Central memory CD8-positive, alpha-beta T cell (primary cell): ENCODE measurements around the gene CCL4.
"Not testable (repeated sequence)": the region's sequence is repeated elsewhere in the genome, so short reads cannot be mapped to it uniquely, and the experiment has no call there.

Experiments used
- ATAC-seq: fragments of 150-1000 bp; cut with Tn5 transposase; replicated peaks from 2 replicates; pipeline ENCODE4 v1.10.0; 2022; ENCODE audit warnings: mild to moderate bottlenecking, moderate FRiP score, moderate number of reproducible peaks; ENCODE audit not compliant: poor library complexity, severe bottlenecking; ENCODE audit errors: extremely low read depth
- DNase-seq, 2 donors: peaks; one replicate each; pipeline ENCODE4 v3.0.0; 2021; ENCODE audit warnings: low spot score in 2 of 2
- H3K27ac Mint-ChIP-seq: one replicate; pipeline ENCODE4 v1.8.0; 2022; ENCODE audit warnings: low read depth, mild to moderate bottlenecking, moderate library complexity, mixed read lengths
- H3K27me3 Mint-ChIP-seq: one replicate; pipeline ENCODE4 v1.8.0; 2022; ENCODE audit warnings: mixed read lengths
- H3K36me3 Mint-ChIP-seq: one replicate; pipeline ENCODE4 v1.8.0; 2022; ENCODE audit warnings: mild to moderate bottlenecking, moderate library complexity, mixed read lengths; ENCODE audit not compliant: insufficient read depth
- H3K4me1 Mint-ChIP-seq: one replicate; pipeline ENCODE4 v1.8.0; 2022; ENCODE audit warnings: mixed read lengths
- H3K4me3 Mint-ChIP-seq: one replicate; pipeline ENCODE4 v1.8.0; 2022; ENCODE audit warnings: mild to moderate bottlenecking, moderate library complexity, mixed read lengths
- H3K9me3 Mint-ChIP-seq: one replicate; pipeline ENCODE4 v1.8.0; 2022; ENCODE audit warnings: mixed read lengths

CCL4 gene

GRCh38 chr17:36103401-36103975 is at the start of gene CCL4:
TSS of gene CCL4 (plus strand) at chr17:36103827. CDS start at chr17:36103906, 79 bp downstream.
- peak within 1 kb of the TSS; percentile 90 for H3K4me3 Mint-ChIP-seq
- H3K27ac Mint-ChIP-seq: peak within 1 kb of the TSS; percentile 97
- peaks cover 29% of the 10 kb centered on the region for H3K36me3 Mint-ChIP-seq
- H3K27me3 Mint-ChIP-seq, H3K9me3 Mint-ChIP-seq: not testable (repeated sequence)
- ATAC-seq (peak; percentile 88), DNase-seq (peak; percentile 32 to 64)
- peaks cover 79% of the 10 kb centered on the region for H3K4me1 Mint-ChIP-seq

DNA sequence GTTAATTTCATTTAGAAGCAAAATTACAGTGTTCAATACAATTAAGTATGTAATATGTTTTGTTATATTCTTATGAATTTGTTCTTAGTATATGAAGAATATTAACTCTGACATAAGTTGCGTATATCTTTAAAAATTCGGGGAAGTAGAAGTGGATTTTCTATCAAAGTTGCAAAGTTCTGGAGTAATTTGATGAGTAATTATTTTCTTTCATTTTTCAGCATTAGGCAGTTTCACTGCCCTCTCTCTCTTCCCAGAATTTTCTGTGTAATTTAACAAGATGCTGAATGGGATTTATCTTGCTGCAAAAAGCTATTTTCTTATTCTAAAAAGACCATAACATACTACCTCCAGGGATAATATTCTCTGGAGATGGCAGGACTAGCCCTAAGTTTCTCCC is 48.5 kb upstream of the CCL4 start:
- Mint-ChIP-seq H3K27ac (no peak overlapping the region), H3K27me3 (no peaks in the 10 kb centered on the region), H3K4me3 (no peak overlapping the region), H3K36me3 (no peaks in the 10 kb centered on the region), H3K4me1 (peaks cover 11% of the 10 kb centered on the region), H3K9me3 (peaks cover 1% of the 10 kb centered on the region)
- no peak for DNase-seq
- ATAC-seq: no peak

GRCh38 chr17:36055921-36056520 is 47.6 kb upstream of the CCL4 start:
- no peaks in the 10 kb centered on the region for H3K9me3 Mint-ChIP-seq
- H3K36me3 Mint-ChIP-seq: no peaks in the 10 kb centered on the region
- no peak overlapping the region for H3K4me3 Mint-ChIP-seq
- DNase-seq: no peak
- no peak for ATAC-seq
- no peak overlapping the region for H3K27ac Mint-ChIP-seq
- no peaks in the 10 kb centered on the region for H3K27me3 Mint-ChIP-seq
- H3K4me1 Mint-ChIP-seq: peaks cover 11% of the 10 kb centered on the region

DNA sequence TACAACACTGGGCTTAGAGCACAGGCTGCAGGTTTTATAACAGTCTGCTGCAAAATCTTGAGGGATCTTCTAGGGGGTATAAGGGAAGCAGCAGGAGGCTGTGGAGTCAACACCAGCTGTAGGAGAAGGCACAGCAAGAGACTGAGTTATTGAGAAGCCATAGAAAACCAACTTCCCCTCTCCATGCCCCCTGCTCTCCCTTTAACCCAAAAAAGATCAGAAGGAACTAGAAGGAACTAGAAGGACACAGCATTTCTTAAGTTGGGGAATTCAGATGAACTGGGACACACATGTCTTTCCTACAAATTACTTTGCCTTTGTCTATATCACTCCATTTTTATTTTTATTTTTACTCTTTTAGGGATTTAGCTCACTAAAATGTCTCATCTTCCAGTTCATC is 45.7 kb upstream of the CCL4 start:
- no peaks in the 10 kb centered on the region for H3K36me3 Mint-ChIP-seq
- H3K9me3 Mint-ChIP-seq: no peaks in the 10 kb centered on the region
- no peak for DNase-seq
- H3K4me1 Mint-ChIP-seq: peaks cover 11% of the 10 kb centered on the region
- H3K27me3 Mint-ChIP-seq: no peaks in the 10 kb centered on the region
- no peak overlapping the region for H3K4me3 Mint-ChIP-seq
- H3K27ac Mint-ChIP-seq: no peak overlapping the region
- no peak for ATAC-seq

DNA sequence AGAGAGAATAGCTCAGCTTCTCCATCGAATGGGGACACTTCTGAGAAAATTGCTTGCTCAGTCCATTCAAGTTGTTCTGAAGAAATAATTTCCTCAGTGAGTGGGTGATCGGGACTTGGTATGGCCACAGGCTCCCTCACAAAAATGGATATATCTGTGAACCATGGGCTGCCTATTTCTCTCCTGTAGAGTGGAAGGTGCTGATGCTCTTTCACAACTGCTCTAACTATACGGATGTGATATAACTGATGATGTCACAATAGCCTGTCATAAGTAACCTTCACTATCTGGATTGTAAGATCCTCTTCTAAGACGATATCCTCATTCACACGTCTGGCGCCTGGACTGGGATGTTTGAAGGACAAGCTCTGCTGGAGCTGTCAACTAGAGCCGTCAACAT is 44.2 kb upstream of the CCL4 start:
- no peak for ATAC-seq
- no peaks in the 10 kb centered on the region for H3K36me3 Mint-ChIP-seq
- no peak overlapping the region for H3K4me3 Mint-ChIP-seq
- peaks cover 17% of the 10 kb centered on the region for H3K4me1 Mint-ChIP-seq
- no peak for DNase-seq
- H3K27me3 Mint-ChIP-seq: no peaks in the 10 kb centered on the region
- no peaks in the 10 kb centered on the region for H3K9me3 Mint-ChIP-seq
- no peak overlapping the region for H3K27ac Mint-ChIP-seq

DNA sequence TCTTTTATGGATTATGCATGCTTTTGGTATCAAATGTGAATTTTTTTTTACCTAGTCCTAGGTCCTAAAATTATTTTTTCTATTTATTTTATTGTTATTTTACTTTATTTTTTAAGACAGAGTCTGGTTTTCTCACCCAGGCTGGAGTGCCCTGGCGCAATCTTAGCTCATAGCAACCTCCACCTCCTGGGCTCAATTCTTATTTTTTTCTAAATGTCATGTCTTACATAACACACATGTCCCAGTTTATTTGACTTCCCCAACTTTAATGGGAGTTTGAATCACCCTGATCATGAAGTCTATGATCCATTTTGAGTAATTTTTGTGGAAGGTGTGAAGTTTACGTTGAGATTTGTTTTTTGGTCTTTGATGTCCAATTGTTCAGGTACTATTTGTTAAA is 42.8 kb upstream of the CCL4 start:
- peaks cover 23% of the 10 kb centered on the region for H3K4me1 Mint-ChIP-seq
- no peaks in the 10 kb centered on the region for H3K27me3 Mint-ChIP-seq
- no peak for ATAC-seq
- no peaks in the 10 kb centered on the region for H3K9me3 Mint-ChIP-seq
- H3K27ac Mint-ChIP-seq: no peak overlapping the region
- H3K36me3 Mint-ChIP-seq: no peaks in the 10 kb centered on the region
- DNase-seq: no peak
- no peak overlapping the region for H3K4me3 Mint-ChIP-seq

- Mint-ChIP-seq H3K27ac (peak within 1 kb of the TSS; percentile 89), H3K36me3 (peaks cover 4% of the 10 kb centered on the region), H3K9me3 (no peaks in the 10 kb centered on the region), H3K27me3 (no peaks in the 10 kb centered on the region), H3K4me3 (no peak within 1 kb of the TSS), H3K4me1 (peaks cover 40% of the 10 kb centered on the region)
- DNase-seq (no peak), ATAC-seq (no peak)
Measured at GRCh38 chr17:36063786-36064541, 39.7 kb upstream of the CCL4 start, which contains the start of gene CCL18. TSS of gene CCL18 (plus strand) at chr17:36064272. CDS start at chr17:36064343, 71 bp downstream.

- DNase-seq: peak in 1 of 2 donors; percentile 71
- Mint-ChIP-seq H3K9me3 (no peaks in the 10 kb centered on the region), H3K36me3 (peaks cover 4% of the 10 kb centered on the region), H3K27ac (peak overlapping the region; percentile 89), H3K27me3 (no peaks in the 10 kb centered on the region), H3K4me3 (peak overlapping the region; percentile 46), H3K4me1 (peaks cover 56% of the 10 kb centered on the region)
- ATAC-seq: peak; percentile 96
Measured at GRCh38 chr17:36066365-36066985, 37.2 kb upstream of the CCL4 start.

DNA sequence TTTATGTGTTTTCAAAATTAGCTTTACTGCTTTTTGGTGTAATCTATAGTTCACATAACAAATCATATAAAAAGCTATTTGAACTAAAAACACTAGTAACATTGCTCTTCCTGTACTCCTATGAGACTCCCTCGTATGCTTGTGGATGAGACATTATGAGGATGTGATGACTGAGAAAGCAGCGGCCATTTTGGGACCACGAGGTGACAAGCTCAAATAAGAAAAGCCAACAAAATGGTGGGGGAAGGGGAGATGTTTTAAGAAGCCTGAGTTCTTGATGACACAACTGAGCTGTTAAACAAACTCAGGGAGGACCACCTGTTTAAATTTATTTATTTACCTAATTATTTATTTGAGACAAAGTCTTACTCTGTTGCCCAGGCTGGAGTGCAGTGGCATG is 35.1 kb upstream of the CCL4 start:
- no peaks in the 10 kb centered on the region for H3K27me3 Mint-ChIP-seq
- peak overlapping the region; percentile 82 for H3K27ac Mint-ChIP-seq
- H3K36me3 Mint-ChIP-seq: peaks cover 6% of the 10 kb centered on the region
- peaks cover 64% of the 10 kb centered on the region for H3K4me1 Mint-ChIP-seq
- DNase-seq: no peak
- H3K4me3 Mint-ChIP-seq: peak overlapping the region; percentile 8
- no peak for ATAC-seq
- no peaks in the 10 kb centered on the region for H3K9me3 Mint-ChIP-seq

GRCh38 chr17:36069136-36069535 is 34.5 kb upstream of the CCL4 start:
- Mint-ChIP-seq H3K4me1 (peaks cover 61% of the 10 kb centered on the region), H3K4me3 (no peak overlapping the region)
- ATAC-seq: no peak

DNA sequence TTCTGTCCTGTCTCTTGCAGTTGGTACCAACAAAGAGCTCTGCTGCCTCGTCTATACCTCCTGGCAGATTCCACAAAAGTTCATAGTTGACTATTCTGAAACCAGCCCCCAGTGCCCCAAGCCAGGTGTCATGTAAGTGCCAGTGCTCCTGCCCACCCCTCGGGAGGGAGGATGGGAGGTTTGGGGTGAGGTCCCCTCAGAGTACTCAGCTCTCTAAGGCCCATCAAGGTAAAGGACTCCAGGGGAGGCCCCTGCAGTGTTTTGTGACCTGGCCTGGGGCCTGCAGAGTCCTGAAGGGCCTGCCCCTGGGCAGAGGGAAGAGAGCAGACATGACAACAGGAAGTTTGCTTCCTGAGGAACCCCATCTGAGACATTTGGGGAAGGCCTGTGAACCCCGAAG is 33.2 kb upstream of the CCL4 start:
- Mint-ChIP-seq H3K4me3 (peak overlapping the region; percentile 29), H3K27me3 (no peaks in the 10 kb centered on the region), H3K4me1 (peaks cover 51% of the 10 kb centered on the region), H3K36me3 (peaks cover 6% of the 10 kb centered on the region), H3K27ac (peak overlapping the region; percentile 33), H3K9me3 (no peaks in the 10 kb centered on the region)
- ATAC-seq: no peak
- no peak for DNase-seq

More at GRCh38 chr17:36069136-36069535, 34.5 kb upstream of the CCL4 start:
- Mint-ChIP-seq H3K27ac (peak overlapping the region; percentile 82), H3K9me3 (no peaks in the 10 kb centered on the region), H3K36me3 (peaks cover 6% of the 10 kb centered on the region), H3K27me3 (no peaks in the 10 kb centered on the region)
- DNase-seq: no peak

DNA sequence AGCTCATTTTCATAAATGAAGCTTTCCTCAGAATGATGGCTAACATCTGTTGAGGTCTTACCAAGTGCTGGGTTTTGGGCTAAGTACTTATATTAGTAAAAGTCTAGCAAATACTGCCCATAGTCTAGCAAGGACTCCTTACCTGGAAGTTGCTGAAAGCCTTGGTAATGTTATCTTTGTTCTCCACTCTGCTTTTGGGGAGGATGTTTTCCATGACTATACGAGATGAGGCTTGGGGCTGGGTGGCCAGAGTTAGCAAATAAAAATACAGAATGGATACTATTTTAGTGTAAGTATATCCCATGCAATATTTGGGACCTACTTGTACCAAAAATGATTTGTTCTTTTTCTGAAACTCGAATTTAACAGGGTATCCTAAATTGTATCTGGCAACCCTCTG is 31.9 kb upstream of the CCL4 start:
- DNase-seq (no peak), ATAC-seq (no peak)
- Mint-ChIP-seq H3K27me3 (no peaks in the 10 kb centered on the region), H3K4me3 (peak overlapping the region; percentile 27), H3K36me3 (peaks cover 2% of the 10 kb centered on the region), H3K27ac (peak overlapping the region; percentile 76), H3K9me3 (no peaks in the 10 kb centered on the region), H3K4me1 (peaks cover 37% of the 10 kb centered on the region)
